Measurements from ENCODE around the gene TTC23L.

The TTC23L gene

DNA sequence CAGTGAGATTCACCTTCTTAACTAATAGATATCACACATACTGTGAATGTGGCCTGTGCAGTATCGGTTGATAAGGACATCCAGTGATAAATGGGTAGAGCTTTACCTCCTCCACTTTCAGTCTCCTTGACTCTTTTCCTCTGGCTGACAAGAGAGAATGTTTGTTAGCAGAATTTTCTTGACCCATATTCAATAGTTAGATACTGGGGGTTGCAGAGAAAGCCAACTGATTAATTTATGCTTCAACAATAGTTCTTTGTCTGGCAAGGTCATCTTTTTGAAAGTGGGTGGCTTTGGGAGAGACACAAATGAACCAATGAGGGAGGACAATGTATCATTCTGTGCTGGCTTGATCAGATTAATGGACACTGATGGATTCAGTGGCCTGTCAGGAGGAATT is 30.3 kb downstream of the TTC23L start:
- DNase-seq (ENCODE audit: low read depth, low spot score): no peak

DNA sequence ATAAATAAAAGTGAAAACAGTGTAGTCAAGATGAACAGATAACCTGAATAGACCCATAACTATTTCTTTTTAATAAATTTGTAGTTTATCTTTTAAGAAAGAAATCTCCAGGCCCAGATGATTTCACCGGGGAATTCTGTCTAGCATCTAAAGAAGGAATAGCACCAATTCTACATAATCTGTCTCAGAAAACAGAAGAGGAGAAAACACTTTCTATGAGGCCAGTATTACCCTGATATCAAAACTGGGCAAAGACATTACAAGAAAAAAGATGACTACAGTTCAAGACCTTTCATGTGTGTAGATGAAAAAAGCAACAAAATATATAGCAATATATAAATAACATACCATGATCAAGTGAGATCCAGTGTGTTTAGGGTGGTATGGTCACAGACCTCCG is 31.4 kb downstream of the TTC23L start:
- no peak for DNase-seq (ENCODE audit: low read depth, low spot score)

DNA sequence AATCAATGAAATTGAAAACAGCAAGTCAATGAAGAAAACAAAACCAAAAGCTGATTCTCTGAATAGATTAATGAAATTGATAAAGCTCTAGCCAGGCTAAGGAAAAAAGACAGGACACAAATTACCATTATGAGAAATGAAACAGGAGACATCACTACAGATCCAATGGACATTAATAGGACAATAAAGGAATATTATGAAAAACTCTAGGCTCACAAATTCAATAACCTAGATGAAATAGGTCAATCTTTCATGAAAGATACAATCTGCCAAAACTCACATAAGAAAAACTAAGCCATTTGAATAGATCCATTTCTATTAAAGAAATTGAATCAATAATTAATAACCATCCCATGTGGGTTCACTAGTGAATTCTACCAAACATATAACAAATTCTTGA is 37.3 kb downstream of the TTC23L start:
- no peak for DNase-seq (ENCODE audit: low read depth, low spot score)

DNA sequence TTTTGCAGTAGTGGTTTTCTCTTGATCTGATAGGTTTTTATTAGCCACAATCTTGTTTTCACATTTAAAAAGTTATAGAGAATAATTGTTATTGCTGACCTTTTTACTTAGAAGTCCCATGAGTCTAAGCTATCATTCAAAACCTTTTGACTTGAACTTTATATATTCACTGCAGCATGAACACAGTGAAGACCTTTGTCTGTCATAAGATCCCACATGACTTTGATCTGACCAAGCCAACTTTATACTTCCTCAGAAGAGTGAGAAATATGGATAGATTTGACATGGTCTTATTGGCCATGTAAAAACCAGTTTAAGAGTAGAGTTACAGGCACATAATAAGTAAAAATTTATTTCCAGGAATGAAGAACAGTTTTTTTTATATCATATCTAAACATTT is 42.3 kb downstream of the TTC23L start:
- no peak for DNase-seq (ENCODE audit: low read depth, low spot score)

DNA sequence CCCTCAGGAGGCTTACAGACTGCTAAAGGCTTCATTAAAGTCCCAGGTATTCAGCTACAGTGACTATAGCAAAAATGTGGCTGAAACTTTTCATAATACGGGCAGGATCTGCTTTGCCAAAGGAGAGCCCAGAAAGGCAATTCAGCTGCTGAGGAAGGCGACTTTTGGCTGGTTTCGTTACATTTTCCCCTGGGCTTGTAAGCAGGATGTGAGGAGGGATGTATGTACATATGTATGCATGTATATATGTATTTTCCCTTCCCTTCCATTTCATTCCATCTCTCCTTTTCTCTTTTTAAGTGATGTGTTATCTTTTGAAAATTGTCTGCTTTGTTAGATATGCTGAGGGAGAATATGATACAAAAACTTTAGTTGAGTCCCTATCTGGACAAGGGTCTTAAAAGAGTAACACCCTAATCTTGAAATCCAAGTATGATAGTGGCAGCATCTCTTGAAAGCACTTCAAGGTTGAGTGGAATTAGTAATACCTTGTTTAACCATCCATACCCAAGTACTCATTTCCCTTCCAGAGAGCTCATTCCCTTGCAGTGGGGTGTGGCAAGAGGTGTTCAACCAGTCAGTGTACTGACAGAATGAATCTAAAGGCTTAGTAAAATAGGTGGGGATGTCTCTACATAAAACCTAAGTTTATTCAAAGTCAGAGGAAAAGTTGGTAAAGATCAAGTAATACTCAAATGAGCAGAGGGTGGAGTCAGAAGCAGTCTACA is 47.6 kb downstream of the TTC23L start:
- DNase-seq (ENCODE audit: low read depth, low spot score): no peak

DNA sequence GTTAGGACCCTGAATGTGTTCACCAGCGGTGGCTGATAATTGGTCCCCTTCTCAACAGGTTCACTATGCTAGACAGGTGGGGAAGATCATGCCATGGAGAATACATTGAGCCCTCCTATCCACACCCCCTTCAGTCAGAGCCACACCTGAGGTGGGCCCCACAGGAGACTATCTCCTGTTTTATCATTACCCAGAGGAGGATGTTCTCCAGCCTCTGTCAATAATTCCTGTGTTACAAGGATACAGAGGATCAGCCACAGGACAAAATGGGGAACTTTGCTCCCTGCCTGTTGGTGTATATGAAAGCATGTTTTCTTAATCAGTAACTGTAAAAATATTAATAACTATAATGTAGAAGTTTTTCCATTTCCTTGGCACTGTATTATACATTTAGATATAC is 50.4 kb downstream of the TTC23L start:
- DNase-seq (ENCODE audit: low read depth, low spot score): no peak

DNA sequence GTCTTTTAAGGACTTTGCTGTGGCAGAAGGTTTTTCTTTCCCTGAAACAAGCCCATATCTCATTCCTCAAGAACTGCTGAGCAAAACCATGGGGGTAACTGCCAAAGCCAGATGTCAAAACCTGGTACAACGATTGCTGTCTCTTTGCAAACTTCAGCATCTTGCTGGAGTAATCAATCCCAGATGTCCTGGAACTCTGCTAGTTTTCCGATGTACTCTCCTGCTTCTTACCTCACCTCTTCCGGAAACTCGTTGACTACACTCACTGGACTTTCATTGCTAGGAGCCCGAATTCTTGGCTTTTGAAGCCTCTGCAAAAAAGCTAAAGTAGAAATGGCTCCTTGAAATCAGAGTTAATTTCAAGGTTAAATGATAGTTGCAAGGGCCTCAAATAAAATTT is 53.0 kb downstream of the TTC23L start:
- no peak for DNase-seq (ENCODE audit: low read depth, low spot score)

DNA sequence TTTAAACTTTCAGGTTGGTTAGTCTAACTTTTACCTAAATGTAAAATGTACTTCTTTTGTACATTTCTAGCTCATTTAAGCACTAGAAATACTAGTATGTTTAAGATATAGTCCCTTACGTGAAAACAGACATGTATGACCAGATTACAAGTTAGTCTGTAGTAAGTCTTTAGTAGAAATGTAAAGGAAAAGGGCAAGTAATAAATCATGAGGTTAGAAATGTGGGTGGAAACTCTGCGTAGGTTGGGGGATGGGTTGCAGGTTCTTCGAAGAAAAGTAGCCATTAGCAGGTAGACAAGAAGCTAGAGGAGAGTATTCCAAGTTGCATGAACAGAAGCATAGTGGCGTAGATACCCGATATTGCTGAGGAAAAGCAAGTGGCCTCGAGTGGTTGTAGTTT is 53.5 kb downstream of the TTC23L start:
- no peak for DNase-seq (ENCODE audit: low read depth, low spot score)

DNA sequence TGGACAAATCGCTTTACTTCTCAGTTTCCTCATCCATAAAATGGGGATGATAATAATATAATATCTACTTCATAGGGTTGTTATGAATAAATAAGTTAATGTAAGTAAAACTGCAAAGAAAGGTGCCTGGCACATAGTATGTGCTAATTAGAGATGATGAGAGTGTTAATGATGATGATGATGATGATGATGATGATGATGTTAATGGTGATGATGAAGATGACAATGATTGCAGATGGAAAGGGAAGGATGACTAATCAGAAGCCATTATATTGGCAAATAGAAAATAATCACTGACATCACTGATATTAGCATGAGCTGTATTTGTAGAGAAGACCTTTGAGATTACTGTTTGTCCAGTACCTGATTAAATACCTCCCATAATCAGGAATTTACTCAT is 55.8 kb downstream of the TTC23L start:
- no peak for DNase-seq (ENCODE audit: low read depth, low spot score)

DNA sequence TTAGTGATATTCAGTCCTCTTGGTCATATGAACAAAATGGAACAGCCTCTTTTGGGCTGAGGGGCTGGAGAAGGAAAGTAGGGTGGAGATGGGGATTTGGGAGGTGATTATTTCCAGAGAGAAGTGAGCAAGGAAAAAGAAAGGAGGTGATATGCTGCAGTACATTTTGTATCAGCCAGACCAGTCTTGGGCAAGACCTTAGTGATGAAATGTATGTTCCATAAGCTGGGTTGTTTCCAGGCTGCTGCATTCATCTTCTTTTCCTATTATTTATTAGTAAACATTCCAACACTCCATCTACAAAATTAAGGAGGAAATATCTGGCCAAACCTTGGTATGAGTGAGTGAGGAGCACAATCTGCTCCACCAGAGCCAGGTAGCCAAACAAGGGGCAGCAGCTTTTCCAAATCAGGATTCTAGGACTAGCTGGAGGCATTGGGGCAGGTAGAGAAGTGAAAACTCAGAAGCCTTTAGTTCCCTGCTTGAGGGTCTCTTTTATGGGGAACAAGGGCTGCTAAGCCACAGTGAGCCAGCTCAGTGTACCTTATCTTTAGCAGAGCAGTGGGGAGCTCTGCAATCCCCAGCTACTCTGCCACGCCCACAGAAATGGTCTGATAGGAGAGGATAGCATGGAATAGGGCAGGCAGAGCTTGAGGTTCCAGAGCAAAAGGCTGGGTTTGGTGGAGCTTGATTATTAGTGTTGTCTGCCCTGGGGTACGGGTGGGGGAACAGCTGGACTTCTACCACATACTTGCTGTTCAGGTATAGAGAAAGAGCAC is 56.9 kb downstream of the TTC23L start:
- no peak for DNase-seq (ENCODE audit: low read depth, low spot score)

DNA sequence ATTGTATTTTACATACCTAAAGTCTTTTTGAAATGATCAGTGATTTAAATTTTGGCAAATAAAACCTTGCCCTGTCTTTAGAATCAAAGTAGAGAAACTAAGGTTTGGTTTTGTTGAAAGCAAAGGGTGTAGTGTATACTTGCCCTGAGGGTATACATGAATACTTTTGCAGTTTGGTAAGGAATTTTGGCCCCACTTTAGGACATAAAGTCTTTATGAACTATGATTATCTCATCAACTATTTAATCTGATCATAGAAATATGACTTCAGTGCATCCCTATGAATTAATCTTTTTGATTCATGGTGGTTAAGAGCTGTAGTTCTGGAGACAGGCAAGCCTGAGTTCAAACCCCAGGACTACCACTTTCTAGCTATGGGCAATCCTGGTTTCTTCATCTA is 58.7 kb downstream of the TTC23L start:
- DNase-seq (ENCODE audit: low read depth, low spot score): no peak

DNA sequence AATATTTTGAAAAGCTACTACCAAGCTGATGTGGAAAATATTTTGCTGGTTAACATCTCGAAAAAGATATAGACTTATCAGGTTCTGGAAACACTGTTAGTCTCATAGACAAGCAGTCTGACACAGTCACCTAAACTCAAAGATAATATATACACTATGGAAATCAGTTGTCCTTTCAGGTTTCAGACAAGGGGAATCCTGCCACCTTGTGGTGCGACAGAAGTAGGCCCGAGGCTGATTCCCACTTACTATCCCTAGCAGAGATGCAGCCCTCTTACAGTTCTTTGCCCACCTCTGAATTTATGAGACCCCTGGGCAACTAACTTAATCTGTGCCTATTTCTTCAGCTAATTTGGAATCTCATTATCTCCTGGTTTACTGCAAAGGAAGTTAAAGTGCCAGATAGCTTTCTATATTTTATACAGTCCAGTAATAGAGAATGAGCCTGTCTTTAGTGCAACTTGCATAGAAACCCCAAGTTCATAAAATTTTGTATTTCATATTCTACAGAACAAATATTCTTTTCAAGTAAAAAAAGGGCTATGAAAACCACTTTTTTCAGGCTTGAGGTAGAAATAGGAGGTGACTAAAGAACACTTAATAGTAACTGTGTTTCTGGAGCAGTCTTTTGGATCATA is 59.4 kb downstream of the TTC23L start:
- no peak for DNase-seq (ENCODE audit: low read depth, low spot score)

DNA sequence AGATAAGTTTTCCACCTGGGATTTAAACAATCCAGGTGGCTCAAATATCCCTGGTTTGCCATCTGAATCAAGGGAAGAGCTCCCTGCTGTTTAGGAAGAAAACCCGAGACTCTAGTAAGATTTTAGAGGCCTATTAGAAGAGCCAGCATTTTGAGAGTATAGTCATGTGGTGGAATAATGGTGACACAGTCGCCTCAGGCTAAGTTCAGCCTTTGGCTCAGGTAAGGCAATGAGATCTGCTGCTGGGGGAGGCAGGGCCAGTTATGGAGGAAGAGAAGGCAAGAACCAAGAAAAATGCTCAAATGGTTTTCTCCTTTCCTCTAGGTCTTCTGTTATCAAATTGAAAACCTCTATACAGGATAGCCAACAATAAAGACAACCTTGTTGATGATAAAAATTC is 60.1 kb downstream of the TTC23L start:
- DNase-seq (ENCODE audit: low read depth, low spot score): no peak

DNA sequence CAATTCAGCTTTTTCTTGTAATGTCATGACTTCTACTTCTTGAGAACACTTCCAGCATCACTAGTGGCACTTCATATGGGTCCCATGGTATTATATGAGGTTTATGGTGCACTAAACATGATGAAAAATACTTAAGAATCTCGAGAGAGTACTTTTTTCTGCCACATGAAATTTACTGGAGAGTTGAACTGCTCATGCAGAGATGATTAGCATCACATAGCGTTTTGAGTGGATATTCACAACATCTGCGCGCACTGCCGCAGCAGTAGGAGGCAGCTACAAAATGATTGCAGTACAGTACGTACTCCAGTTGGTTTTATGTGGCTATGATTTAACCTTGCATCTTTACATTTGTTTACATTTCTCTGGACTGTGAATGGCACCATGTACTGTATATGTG is 61.7 kb downstream of the TTC23L start:
- DNase-seq (ENCODE audit: low read depth, low spot score): no peak

DNA sequence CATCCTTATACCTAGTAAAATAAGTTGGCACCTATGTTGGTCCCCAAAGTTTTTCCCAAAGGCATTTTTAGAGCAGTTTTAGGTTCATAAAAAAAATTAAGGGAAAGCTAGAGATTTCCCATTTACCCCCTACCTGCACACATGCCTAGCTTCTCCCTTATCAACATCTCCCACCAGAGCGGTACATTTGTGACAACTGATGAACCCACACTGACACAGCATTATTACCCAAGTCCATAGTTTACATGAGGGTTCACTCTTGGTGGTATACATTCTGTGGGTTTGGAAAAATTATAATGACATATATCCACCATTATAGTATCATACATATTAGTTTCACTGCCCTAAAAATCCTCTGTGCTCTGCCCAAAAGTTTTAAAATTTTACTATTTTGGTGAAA is 64.3 kb downstream of the TTC23L start:
- no peak for DNase-seq (ENCODE audit: low read depth, low spot score)

DNA sequence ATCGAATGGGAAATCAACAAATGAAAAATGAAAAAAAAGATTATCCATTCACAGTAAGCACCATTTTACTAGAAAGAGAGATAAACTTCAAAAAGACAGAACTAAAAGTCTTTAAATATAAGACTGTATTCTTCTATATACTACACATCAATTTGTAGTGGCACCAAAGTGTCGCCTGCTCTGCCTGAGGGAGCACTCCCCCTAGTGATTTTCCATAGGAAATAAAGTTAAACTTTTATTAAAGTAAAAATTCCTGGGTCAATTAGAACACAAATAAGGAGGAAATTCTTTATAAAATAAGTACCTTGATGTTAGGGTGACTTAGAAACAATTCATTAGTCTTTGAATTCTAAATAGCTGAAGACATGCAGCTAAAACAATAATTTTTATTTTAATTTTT is 66.6 kb downstream of the TTC23L start:
- no peak for DNase-seq (ENCODE audit: low read depth, low spot score)

DNA sequence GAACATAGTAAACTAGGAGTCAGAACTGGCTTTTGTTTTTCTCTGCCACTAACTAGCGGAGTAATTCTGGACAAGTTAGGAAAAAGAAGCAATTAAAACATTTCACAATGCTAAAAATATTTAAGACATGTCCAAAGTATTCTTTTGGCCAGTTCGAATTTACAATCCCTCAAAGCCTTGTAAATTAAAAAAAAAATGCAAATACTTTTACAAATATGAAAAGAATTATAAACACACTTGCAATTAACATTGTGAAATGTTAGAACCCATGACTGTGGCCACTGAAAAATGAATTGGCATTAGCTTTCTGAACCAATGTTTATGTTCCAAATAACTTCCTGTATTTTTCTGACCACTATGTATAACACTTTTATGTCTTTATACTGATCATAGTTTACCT is 74.1 kb downstream of the TTC23L start:
- no peak for DNase-seq (ENCODE audit: low read depth, low spot score)

DNA sequence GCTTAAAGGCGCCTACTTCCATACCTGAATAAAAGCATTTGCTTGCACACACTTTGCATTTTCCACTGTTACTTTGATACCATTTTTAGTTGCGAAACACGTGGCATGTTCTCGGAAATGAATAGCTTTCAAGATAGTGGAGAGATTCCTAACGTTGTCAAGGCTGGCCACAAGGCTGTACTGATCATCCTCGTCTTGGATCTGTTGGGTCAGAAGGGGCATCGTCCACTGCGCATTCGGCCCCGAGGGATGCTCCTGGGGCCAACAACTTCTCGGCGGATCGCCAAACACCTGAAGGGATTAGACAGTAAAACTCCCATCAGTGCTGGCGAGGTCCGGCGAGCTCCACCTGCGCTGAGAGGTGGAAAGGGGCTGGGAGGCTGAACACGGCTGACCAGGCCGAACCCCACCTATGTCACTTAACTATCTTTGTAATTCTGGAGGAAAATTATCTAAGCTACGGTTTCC is 75.7 kb downstream of the TTC23L start:
- DNase-seq (ENCODE audit: low read depth, low spot score): no peak

DNA sequence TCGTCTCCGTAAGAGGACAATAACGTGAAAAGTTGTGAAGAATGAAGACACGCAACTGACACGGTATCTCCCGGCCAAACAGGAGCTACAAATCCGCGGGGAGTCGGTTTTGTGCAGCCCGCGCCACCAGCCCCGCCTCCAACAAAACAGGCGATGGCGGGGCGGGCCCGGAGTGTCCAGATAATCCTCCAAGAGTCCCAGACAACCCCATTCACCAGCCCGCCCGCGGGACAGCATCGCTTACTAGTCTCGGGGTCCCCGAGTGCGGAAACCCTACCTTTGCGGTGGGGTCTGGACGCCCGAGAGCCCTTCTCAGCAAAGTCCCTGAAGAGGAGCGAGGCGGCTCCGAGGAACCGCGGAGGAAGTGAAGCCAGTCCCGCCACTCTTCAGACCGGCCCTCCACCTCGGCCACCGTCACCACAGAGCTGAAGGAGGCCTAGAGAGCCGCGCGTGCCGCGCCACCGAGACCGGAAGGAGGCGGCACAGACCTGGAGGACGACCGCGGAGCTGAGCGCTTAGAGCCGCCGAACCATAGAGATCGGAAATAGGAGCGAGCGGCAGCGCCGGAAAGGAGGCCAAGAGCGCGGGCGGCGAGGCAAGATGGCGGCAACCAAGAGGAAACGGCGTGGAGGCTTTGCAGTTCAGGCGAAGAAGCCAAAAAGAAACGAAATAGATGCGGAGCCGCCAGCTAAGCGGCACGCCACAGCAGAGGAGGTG is 76.3 kb downstream of the TTC23L start, which contains the start of the genes BRIX1 and RAD1:
Gene BRIX1, plus strand, starts transcription at position 573 of the 717 bp plus-strand sequence. Its CDS starts 28 bp downstream, at position 601.
Gene RAD1, minus strand, starts transcription at position 366 of the 717 bp plus-strand sequence. CDS start 612 bp downstream, outside the sequence.
- DNase-seq (ENCODE audit: low read depth, low spot score): peak; percentile 86

DNA sequence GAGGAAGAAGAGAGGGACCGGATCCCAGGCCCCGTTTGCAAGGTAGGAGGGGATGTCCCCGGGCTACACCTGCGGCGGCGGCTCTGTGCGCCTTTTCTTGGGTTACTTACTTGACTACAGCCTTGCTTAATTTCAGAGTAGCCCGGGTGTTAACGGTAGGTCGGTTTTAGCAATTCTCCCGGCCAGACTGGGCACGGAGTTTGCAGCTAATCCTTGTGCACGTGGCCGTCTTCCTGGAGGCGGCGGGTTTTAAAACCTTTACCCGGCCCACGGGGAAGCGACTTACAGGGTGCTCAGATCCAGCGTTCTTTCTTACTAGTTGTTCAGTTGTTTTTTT is 76.9 kb downstream of the TTC23L start:
- DNase-seq (ENCODE audit: low read depth, low spot score): no peak

DNA sequence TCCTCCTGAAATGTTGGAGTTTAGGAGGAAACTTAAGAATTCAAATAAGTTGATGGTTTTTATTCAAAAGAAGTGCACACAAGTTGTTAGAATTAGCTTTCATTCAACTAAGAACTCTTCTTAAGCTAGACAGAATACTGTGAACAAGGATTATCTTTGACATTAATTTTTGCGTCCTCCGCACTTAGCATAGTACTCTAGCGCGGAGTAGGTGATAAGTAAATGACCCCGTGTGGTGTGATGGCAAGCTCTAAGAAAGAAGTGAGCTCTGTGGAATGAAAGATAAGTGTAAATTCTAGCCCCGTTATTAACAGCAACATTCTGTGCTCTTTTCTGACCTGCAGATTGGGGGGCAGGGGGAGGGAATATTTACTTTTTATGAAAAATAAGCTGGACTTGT is 77.6 kb downstream of the TTC23L start:
- no peak for DNase-seq (ENCODE audit: low read depth, low spot score)

DNA sequence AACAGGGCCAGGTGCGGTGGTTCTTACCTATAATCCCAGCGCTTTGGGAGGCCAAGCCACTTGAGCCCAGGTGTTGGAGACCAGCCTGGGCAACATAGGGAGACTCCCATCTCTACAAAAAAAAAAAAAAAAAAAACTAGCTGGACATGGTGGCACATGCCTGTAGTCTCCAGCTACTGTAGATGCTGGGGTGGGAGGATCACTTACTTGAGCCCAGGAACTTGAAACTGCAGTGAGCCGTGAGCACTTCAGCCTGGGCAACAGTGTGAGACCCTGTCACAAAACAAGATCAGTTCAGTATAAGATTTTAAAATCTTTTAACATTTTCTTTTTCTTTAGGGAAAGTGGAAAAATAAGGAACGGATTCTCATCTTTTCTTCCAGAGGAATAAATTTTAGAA is 79.1 kb downstream of the TTC23L start:
- DNase-seq (ENCODE audit: low read depth, low spot score): no peak
